H1 (cell line): ENCODE measurements around the gene PCP4L1.

Source experiments
- ATF2 ChIP-seq: IDR thresholded peaks from 2 replicates; pipeline ENCODE4 v1.6.1; 2012; ENCODE audit warnings: low read length, inconsistent platforms
- CTCF ChIP-seq, 3 experiments: IDR thresholded peaks; 1 replicate in 2 of 3; 2 replicates in 1 of 3; pipeline versions ENCODE4 v1.5.1 to v1.6.1; 2011; ENCODE audit warnings: low read length in 3 of 3, mild to moderate bottlenecking in 3 of 3, inconsistent platforms in 2 of 3, low read depth in 1 of 3, moderate library complexity in 1 of 3; ENCODE audit not compliant: insufficient read depth in 1 of 3; ENCODE audit errors: control extremely low read depth in 1 of 3
- MAX ChIP-seq: IDR thresholded peaks from 2 replicates; pipeline ENCODE4 v1.6.1; 2012; ENCODE audit warnings: inconsistent platforms
- POLR2A ChIP-seq, 2 experiments: IDR thresholded peaks; 1 replicate in 1 of 2; 2 replicates in 1 of 2; pipeline ENCODE4 v1.6.1; 2011; ENCODE audit warnings: low read depth in 2 of 2, low read length in 2 of 2, mild to moderate bottlenecking in 2 of 2; ENCODE audit errors: control extremely low read depth in 1 of 2
- POLR2AphosphoS5 ChIP-seq: IDR thresholded peaks from 2 replicates; pipeline ENCODE4 v1.6.1; 2011; ENCODE audit warnings: low read depth, low read length
- SIN3A ChIP-seq, 2 experiments: IDR thresholded peaks in 1 of 2; conservative IDR thresholded peaks in 1 of 2; 2 replicates each; pipeline ENCODE4 v1.6.1; 2011 to 2012; ENCODE audit warnings: low read length in 2 of 2, improper control_type of control experiment in 1 of 2, low read depth in 1 of 2, mild to moderate bottlenecking in 1 of 2
- TCF12 ChIP-seq: IDR thresholded peaks from 2 replicates; pipeline ENCODE4 v1.6.1; 2011; ENCODE audit warnings: low read depth, mild to moderate bottlenecking, low read length

- TF ChIP-seq MAX (no peak), TCF12 (no peak), ATF2 (no peak), SIN3A (conservative IDR thresholded peaks at IDR 0.05 in 1 of 2, IDR thresholded peaks at IDR 0.05 in 1 of 2; ENCODE audit: low read depth in 1 of 2, low read length in 2 of 2) (no peak), POLR2A (IDR thresholded peaks at IDR 0.05; ENCODE audit: control extremely low read depth in 1 of 2, low read depth in 2 of 2, low read length in 2 of 2) (no peak), CTCF (IDR thresholded peaks at IDR 0.05; ENCODE audit: control extremely low read depth in 1 of 3, insufficient read depth in 1 of 3, low read depth in 1 of 3, low read length in 3 of 3) (no peak), POLR2AphosphoS5 (no peak)
Measured at GRCh38 chr1:161300478-161300877, 41.9 kb downstream of the PCP4L1 start.
